ENCODE data around the gene PLAC9.

Gene PLAC9

DNA sequence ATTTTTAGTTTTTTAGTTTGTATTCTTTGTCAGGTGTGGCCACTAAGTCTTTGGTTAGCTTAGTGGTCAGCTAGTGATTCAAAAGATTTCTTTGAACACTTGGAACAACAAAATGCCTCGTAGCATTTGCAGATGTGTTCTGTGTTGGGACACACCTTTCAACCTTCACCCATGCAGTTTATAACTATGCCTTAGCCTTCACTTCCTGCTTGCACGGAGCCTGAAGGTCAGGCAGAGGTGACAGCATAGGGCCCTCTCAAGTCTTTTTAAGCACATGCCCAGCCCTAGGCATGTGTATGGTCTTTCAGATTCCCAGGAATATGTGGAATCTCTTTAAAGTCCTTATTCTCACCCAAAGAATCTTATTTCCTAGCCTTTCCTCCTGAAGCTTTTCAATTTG is 17.6 kb downstream of the PLAC9 start:
- TF ChIP-seq YY1 (IDR thresholded peaks at IDR 0.05; ENCODE audit: low read depth) (no peak), TAF1 (IDR thresholded peaks at IDR 0.05; ENCODE audit: low read depth) (no peak), RAD21 (IDR thresholded peaks at IDR 0.05; ENCODE audit: low read depth) (no peak), EGR1 (IDR thresholded peaks at IDR 0.05) (no peak), TEAD4 (IDR thresholded peaks at IDR 0.05) (no peak), FOXM1 (IDR thresholded peaks at IDR 0.05; ENCODE audit: borderline replicate concordance, low read depth) (no peak)
- TF ChIP-seq, protein P1, sequence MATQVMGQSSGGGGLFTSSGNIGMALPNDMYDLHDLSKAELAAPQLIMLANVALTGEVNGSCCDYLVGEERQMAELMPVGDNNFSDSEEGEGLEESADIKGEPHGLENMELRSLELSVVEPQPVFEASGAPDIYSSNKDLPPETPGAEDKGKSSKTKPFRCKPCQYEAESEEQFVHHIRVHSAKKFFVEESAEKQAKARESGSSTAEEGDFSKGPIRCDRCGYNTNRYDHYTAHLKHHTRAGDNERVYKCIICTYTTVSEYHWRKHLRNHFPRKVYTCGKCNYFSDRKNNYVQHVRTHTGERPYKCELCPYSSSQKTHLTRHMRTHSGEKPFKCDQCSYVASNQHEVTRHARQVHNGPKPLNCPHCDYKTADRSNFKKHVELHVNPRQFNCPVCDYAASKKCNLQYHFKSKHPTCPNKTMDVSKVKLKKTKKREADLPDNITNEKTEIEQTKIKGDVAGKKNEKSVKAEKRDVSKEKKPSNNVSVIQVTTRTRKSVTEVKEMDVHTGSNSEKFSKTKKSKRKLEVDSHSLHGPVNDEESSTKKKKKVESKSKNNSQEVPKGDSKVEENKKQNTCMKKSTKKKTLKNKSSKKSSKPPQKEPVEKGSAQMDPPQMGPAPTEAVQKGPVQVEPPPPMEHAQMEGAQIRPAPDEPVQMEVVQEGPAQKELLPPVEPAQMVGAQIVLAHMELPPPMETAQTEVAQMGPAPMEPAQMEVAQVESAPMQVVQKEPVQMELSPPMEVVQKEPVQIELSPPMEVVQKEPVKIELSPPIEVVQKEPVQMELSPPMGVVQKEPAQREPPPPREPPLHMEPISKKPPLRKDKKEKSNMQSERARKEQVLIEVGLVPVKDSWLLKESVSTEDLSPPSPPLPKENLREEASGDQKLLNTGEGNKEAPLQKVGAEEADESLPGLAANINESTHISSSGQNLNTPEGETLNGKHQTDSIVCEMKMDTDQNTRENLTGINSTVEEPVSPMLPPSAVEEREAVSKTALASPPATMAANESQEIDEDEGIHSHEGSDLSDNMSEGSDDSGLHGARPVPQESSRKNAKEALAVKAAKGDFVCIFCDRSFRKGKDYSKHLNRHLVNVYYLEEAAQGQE (IDR thresholded peaks at IDR 0.05; ENCODE audit: low read depth), result no peak
- TF ChIP-seq, protein P2, sequence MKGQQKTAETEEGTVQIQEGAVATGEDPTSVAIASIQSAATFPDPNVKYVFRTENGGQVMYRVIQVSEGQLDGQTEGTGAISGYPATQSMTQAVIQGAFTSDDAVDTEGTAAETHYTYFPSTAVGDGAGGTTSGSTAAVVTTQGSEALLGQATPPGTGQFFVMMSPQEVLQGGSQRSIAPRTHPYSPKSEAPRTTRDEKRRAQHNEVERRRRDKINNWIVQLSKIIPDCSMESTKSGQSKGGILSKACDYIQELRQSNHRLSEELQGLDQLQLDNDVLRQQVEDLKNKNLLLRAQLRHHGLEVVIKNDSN (IDR thresholded peaks at IDR 0.05), result no peak

DNA sequence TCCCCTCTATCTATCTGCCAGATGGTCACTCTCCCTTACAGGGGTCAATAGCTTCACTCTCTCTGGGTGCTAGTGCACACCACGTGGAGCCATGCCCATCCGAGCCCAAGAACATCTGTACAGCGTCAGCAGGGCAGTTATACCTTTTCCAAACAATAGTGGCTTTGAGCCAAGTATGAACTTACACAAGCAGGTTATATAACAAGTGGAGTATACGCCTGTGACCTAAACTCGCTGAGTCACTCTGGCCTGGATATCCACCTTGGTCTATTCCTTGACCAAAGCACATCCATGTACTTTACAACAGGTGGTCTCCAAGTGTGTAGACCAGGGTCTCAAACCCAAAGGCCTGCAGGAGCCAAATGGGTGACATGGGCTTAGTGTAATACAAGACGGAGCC is 20.3 kb downstream of the PLAC9 start:
- TF ChIP-seq EGR1 (IDR thresholded peaks at IDR 0.05) (no peak), NFIC (IDR thresholded peaks at IDR 0.05) (peak; percentile 78)

DNA sequence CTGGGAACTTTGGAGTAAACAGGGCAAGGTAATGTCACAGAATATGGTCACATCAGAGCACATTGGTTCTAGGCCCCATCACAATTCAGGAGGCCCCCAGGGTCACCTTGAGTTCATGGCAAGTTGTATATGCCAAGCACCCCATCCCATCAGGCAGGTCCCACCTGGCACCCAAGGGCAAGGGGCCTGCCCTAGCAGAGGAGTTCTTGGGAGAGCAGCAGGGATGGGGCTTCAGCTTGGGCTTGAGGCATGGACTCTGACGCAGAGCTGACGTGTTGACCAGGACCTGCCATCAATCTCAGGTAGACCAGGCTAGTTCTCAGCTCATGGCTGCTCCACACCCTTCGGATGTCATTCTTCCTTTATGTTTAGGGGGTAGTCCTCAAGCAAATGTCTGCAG is 20.9 kb downstream of the PLAC9 start:
- TF ChIP-seq NFIC (IDR thresholded peaks at IDR 0.05) (no peak), EGR1 (IDR thresholded peaks at IDR 0.05) (no peak), CEBPB (IDR thresholded peaks at IDR 0.05) (no peak), TCF12 (IDR thresholded peaks at IDR 0.05; ENCODE audit: low read depth) (no peak), YY1 (IDR thresholded peaks at IDR 0.05; ENCODE audit: low read depth) (no peak), CREB1 (IDR thresholded peaks at IDR 0.05; ENCODE audit: low read depth) (no peak), TAF1 (IDR thresholded peaks at IDR 0.05; ENCODE audit: low read depth) (no peak), TEAD4 (IDR thresholded peaks at IDR 0.05) (no peak), ZBTB7A (IDR thresholded peaks at IDR 0.05; ENCODE audit: low read depth) (no peak), EP300 (IDR thresholded peaks at IDR 0.05; ENCODE audit: borderline replicate concordance) (no peak), FOXM1 (IDR thresholded peaks at IDR 0.05; ENCODE audit: borderline replicate concordance, low read depth) (no peak), RAD21 (IDR thresholded peaks at IDR 0.05; ENCODE audit: low read depth) (no peak)
- TF ChIP-seq, protein P1 (IDR thresholded peaks at IDR 0.05; ENCODE audit: low read depth), result no peak
- TF ChIP-seq, protein P2 (IDR thresholded peaks at IDR 0.05), result no peak
- TF ChIP-seq, protein P3, sequence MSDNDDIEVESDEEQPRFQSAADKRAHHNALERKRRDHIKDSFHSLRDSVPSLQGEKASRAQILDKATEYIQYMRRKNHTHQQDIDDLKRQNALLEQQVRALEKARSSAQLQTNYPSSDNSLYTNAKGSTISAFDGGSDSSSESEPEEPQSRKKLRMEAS (IDR thresholded peaks at IDR 0.05), result no peak

DNA sequence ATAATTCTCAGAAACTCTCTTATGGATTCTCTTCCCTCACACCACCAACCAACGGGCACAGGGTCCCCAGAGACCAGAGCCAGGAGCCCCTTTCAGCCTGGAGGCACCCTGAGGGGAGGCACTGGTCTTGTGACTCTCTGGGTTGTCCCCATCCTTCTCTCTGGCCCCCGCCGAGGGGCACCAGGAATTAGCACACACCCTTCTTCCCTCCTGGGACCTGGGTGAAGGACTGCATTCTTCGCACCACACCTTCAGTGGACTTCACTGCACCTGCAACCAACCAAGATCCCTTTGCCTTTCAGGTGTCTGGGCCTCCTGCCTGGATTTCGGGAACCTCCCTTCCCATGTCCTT is 22.1 kb downstream of the PLAC9 start:
- no peak for TF ChIP-seq CREB1 (IDR thresholded peaks at IDR 0.05; ENCODE audit: low read depth)
- no peak for TF ChIP-seq EGR1 (IDR thresholded peaks at IDR 0.05)
- TF ChIP-seq YY1 (IDR thresholded peaks at IDR 0.05; ENCODE audit: low read depth), result no peak
- TF ChIP-seq, protein P1 (IDR thresholded peaks at IDR 0.05; ENCODE audit: low read depth), result no peak
- TF ChIP-seq, protein P2 (IDR thresholded peaks at IDR 0.05), result no peak
- no peak for TF ChIP-seq CEBPB (IDR thresholded peaks at IDR 0.05)

DNA sequence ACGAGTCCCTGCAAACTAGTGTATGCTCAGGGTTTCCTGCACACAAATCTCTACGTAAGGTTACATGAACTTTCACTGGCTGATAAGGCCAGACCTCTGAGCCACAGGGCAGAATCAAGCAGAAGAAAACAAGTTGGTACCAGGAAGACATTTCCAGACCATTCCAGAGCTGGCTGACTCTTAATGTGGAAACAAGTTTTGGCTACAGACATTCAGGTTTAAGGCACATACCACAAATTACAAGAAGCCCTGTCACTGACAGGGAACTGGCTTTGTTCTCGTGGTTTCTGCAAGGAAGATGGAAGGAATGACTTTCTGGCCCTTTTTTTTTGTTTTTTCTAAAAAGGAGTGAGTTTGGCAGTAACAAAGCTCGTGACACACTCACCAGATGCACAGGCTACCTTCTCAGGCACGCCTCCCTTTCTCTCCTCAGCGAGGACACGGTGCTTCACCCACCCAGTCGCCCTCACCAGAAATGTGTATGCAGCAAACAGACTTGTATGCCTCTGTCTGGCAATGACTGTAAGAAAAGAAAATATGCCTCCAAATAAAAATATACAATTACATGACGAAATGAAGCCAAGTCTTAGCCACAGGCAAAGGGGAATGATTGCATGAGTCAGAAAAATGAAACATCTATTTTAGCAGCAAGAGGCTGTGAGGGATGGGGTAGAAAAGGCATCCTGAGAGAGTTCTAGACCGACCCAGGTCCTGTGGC is 22.6 kb downstream of the PLAC9 start:
- TF ChIP-seq, protein P3 (IDR thresholded peaks at IDR 0.05), result no peak
- TF ChIP-seq FOXM1 (IDR thresholded peaks at IDR 0.05; ENCODE audit: borderline replicate concordance, low read depth) (no peak), TEAD4 (IDR thresholded peaks at IDR 0.05) (no peak), RAD21 (IDR thresholded peaks at IDR 0.05; ENCODE audit: low read depth) (no peak), YY1 (IDR thresholded peaks at IDR 0.05; ENCODE audit: low read depth) (no peak), ZBTB7A (IDR thresholded peaks at IDR 0.05; ENCODE audit: low read depth) (no peak), CEBPB (IDR thresholded peaks at IDR 0.05) (no peak), EP300 (IDR thresholded peaks at IDR 0.05; ENCODE audit: borderline replicate concordance) (no peak), TAF1 (IDR thresholded peaks at IDR 0.05; ENCODE audit: low read depth) (no peak), NFIC (IDR thresholded peaks at IDR 0.05) (no peak), EGR1 (IDR thresholded peaks at IDR 0.05) (no peak), CREB1 (IDR thresholded peaks at IDR 0.05; ENCODE audit: low read depth) (no peak)
- TF ChIP-seq, protein P2 (IDR thresholded peaks at IDR 0.05), result no peak
